ENCODE measurements around the gene NEK6.

Gene NEK6

DNA sequence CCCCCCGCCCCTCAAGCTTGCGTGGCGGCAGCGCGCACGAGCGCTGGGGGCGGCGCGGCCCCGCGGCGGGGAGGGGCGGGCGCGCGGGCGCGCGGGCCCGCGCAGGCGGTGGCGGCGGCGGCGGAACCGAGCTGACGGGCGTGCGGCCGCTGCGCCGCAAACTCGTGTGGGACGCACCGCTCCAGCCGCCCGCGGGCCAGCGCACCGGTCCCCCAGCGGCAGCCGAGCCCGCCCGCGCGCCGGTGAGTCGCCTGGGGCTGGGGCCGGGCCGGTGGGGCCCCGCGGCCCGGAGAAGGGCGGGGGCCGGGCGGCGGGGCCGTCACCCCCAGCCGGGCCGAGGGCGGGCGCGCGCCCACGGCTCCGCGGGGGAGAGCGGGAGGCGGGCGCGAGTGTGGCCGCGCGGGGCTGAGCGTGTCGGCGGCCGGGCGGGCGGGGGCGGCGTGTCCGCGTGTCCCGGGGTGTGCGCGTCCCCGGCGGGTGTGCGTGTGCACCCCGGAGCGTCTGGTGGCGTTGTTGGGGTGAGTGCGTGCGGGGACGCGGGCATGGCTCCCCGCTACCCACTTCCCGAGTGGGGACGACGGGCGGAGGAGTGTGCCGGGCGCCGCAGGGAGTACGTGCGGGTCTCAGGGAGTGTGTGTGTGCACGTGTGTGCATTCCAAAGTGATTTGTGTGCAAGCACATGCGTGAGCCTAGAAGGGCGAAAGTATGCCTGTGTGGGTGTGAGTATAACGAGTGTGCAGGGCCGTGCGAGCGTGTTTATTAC lies at the start of gene NEK6:
TSS of gene NEK6 (plus strand) at position 106 of the 763 bp plus-strand sequence. CDS start 44,016 bp downstream, outside the sequence.
- no peak for DNase-seq

DNA sequence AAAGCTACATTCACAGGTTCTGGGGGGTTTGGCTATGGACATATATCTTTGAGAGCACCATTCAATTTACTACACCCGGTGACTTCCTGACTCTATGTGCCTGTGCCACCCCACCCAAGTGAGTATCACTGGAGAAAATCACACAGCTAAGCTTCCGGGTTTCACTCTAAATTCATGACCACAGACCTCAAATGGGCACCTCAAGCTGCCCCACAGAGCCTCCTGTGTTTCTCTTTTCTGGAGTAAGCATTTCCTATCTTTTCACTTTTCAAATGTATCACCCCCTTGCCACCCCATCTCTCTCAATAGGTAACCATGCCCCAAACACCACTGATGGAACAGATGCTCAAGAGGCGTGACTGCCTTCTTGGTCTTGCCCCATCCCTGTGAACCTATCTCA lies 49.2 kb upstream of the NEK6 start:
- DNase-seq = no peak

DNA sequence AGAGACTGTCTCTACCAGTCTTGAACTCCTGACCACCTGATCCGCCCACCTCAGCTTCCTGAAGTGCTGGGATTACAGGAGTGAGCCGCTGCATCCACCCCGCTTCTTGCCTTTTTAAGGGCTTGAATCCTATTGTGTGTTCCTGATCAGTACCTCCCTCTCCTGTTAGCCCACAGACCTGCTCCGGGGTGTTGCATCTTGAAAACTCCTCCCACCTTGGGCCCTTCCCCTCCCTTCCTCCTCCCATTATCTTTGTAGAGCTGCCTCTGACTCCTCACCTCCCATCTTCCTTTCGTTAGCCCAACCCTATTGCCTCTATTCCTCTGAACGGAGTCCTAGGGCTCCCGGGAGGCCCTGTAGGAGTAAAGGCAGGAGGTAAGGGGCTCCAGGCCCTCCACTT lies 48.5 kb upstream of the NEK6 start:
- DNase-seq = no peak

DNA sequence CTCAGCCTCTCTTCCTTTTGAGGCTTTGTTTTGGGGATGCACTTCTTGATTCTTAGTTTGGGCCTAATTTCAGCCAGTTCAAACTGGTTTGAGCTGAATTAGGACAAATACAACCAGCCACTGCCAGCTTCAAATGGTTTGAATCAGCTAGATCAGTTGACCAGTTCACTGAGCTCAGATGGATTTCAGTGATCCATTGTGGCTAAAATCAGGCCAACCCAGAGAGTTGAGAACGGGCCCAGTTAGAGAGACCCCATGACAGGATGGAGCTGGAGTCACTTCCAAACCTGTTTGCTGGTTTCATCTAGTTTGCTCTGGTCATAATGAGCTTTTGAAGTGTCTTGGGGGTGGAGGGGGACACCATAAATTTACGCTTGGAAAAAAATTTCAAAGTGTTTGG lies 48.0 kb upstream of the NEK6 start:
- no peak for DNase-seq

DNA sequence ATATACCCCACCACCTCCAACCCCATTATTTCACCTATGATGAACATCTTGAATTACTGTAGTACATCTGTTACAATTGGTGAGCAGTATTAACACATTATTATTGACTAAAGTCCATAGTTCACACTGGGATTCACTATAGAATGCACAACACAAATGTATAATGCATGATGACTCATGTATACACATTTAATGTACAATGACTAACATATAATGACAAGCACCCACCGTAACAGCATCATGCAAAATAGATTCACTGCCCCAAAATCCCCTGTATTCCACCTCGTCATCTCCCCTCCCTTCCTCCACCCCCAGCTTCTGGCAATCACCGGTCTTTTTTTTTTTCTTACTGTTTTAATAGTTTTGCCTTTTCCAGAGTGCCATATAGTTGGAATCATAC lies 47.1 kb upstream of the NEK6 start:
- DNase-seq = no peak

DNA sequence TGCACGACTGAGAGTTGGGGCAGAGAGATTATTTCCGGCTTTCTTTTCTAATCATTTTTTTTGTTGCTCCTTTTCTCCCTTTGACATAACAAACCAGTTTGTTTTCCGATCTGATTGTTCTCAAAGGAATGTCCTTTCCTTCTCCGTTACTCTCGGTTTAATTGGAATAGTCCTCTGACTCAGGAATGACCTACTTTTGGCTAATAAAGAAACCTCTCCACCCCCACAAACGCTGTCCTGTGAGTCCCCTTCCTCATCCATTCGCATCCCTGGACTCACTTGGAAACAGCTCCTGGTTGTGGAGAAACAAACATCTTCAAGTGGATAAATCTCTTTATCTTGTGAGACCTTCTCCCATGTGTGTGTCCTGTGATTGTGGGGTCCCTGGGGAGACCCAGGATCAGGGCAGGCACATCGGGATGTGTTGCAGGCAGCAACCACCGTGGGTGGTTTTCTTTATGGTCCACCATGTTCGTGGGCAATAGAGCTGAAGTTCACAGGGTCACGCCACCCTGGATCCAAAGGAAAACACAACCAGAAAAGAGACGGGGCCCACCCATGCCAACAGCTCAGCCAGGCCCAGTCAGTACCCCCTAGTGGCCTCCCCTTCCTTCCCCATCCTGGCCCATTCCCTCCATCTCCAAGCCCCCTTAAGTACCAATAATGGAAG lies 45.2 kb upstream of the NEK6 start:
- DNase-seq = no peak

DNA sequence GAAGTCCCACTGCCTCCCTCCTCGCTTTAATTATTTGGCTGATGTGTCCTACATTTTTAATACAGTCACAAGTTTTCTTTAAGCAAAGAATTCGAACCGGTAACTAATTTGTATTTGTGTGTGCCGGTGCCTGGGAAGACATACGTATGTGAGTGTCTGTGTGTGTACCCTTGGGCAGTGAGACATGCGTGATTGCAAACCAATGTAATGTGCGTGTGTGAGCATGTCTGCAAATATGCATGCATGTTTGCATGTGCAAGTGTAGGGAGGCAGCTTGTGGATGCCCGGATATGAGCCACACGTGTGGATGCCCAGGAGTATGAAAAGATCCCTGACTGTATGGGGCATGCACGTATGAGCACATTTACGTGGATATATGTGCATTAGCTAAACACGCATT lies 44.4 kb upstream of the NEK6 start:
- DNase-seq = no peak

DNA sequence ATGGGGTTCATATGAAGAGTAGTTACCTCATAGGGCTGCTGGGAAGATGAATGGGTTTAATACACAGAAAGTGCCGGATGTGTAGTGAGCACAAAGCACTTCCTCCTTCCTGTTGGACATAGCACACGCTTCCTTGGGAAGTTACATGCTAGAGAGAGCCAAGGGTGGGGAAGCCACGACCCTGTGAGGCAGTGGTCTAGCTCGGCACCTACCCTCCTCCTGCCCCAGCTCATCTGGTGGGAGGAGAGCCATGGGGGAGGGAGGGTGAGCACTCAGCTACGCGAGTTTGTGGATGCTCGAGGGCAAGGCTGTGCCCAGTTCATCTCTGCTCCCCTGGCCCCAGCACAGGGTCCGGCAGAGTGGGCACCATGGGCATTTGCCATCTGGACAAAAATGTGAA lies 43.6 kb upstream of the NEK6 start:
- DNase-seq = no peak

DNA sequence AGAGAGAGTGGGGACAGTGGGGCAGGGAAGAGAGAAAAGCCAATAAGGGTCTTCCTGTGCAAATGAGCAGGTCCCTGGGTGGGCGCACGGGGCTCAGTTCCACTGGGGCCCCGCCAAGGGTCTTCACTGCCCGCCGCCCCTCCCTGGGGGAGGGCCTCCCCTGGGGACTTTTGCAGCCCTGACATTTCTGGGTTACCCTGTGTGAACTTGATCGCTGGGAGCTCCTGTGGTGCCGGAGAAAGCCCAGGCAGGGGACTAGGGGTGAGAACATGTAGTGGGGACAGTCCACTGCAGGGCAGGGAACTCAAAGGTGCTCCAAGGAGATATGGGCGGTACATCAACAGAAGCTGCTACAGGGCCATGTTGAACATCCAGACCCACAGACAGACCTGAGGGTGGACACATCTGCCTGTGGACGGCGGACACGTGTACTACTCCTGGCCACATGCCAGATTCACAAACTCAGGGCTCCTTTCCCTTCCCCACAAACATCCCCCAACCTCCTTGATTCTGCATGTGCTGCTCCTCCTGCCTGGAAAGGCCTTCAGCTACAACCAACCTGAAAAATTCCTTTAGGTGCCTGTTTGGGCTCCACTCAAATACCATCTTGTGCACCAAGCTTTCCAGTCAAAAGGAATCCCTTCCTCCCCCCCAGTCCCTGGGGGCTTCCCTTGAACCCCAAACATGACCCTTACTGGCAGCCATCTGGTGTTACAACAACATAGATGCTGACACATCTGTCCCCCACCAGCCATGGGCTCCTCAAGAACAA lies 43.0 kb upstream of the NEK6 start:
- DNase-seq = no peak

DNA sequence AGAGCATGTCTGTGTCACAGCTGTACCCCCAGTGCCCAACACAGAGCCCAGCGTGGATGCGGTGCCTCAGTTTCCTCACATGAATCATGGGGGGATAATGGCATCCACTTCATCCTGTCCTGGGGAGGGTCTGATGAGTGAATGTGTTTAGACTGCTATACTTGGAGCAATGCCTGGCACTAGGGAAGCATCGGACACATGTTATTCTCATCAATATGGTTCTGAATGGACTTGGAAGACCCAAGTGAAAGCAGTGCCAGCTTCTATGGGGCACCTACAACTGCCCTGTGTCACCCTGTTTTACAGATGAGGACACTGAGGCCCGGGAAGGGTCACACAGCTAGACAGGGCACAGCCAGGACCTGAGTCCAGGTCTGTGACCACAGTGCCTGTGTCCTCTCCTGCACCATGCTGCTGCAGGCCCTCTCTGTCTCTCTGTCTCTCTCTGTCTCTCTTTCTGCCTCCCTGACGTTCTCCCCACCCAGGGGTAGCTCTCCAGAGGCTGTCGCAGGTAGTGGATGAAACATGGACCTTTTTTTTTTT lies 42.3 kb upstream of the NEK6 start:
- no peak for DNase-seq

DNA sequence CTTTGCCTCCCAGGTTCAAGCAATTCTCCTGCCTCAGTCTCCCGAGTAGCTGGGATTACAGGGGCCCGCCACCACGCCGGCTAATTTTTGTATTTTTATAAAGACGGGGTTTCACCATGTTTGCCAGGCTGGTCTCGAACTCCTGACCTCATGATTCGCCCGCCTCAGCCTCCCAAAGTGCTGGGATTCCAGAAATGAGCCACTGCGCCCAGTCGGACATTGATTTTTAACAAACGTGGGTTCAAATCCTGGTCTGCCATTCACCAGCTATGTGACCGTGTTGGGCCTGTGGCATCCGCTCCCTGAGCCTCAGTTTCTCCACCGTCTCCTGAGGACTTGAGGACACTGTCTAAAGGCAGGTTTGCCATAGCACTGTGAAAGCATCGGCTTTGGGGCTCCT lies 41.8 kb upstream of the NEK6 start:
- no peak for DNase-seq

DNA sequence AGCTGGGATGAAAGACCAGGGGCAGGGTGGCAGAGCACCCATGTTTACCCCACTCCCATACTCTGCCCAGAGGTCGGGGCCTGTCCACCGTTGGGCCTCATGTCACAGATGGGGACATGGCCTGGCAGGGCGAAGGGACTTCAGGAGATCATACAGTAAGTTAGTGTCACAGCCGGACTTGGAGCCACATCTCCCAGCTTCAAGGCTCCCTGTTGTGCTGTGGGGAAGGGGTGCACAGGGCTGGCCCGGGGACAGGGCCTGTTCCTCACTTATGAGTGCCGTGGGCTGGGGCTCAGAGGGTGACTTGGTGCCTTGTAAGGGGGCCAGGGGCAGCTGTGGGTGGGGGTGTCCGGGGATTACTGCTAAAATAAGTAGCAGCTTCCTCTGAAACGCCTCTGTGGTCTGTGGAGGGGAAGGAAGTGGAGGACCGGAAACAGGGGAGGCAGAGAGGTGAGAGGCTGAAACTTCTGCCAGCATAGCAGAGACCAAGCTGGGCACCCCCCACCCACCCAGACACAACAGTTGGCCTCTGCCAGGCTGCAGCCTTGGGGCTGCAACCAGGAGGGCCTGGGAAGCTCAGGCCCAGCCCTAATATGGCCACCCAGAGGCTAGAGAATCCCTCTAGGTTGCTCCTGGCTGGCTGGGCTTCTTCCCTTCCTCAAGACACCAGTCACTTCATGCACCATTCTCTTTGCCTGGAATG lies 41.1 kb upstream of the NEK6 start:
- no peak for DNase-seq

DNA sequence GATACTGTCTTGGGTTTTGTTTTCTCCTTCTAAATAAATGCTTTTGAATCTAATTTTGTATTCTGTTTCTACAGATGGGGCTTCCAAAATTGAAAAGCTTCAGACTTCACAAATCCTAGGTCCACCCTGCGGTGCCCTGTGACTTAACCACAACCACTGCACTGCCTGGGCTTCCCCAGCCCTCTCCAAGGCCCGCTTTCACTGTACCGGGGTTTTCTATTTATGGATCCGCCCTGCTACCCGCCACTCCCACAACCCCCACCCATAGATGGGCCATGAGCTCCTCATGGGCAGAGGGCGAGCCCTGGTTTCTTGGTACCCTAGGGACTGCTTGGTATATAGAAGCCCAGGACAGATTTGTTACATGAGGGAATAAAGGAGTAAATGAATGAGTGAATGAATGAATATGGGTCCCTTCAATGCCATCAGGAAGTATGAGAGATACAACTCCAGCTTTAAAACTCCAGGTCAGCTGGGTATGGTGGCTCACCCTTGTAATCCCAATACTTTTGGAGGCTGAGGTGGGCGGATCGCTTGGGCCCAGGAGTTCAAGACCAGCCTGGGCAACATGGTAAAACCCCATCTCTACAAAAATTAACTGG lies 39.8 kb upstream of the NEK6 start:
- DNase-seq = no peak

DNA sequence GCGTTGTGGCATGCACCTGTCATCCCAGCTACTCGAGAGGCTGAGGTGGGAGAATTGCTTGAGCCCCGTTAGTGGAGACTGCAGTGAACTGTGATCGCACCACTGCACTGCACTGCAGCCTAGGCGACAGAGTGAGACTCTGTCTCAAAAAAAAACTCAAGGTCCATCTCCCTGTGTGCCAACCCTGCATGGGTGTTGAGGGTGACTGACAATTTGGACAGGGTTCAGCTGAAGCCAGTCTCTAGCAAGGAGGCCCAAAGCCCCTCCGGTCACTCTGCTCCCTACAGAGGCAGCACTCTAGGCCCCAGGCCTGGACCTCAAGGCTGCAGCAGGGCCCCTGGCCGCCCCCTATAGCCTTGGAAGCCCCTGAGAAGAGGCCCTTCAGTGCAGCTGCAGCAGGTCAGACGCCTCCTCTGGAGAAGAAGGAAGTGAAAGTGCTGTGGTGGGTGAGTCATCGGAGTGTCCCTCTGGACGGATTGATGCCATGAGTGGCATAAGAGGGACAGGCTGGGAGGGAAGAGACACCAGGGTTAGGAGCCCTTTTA lies 39.2 kb upstream of the NEK6 start:
- DNase-seq = peak in 1 of 2 experiments; percentile 12

DNA sequence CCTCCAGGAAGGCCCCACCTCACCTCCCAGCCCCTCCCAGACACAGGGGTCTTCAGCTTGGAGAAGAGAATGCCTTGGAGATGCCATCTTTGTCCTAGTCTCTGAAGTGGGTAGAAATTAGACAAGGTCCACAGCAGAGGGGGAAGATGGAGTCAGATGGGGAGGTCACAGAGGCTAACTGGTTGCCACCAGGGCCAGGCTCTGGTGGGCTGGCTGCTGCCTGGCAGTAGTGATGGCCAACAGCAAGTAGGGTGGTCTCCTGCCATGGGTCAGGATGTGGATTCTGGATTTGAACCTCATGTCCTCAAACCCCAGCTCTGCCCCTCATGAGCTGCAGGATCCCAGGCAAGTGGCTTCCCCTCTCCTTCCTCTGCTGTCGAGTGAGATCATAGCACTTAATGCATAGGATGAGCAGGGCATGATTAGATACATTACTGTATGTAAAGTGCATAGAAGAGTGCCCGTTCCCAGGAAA lies 38.7 kb upstream of the NEK6 start:
- no peak for DNase-seq

DNA sequence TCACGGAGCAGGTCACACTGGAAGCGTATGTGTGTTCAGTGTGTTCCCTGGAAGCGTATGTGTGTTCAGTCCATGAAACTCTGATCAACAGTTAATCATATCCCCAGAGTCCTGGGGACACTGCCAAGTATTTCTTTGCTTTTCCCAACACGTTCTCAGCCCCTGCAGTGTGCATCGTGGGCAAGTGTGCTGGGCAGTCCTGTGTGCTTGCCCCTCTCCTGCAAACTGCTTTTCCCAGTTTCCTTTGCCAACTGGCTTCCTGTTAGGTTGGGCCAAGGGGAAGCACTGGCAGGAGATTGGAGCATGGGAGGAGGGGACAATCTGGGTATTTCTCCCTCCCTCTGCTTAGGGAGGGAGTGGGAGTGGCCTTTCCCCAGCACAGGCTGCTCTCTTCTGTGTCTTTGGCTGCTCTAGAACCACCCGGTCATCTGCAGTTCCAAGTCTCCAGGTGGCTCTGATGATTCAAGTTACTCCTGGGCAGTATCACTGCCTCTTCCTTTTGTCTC lies 36.8 kb upstream of the NEK6 start:
- DNase-seq = peak; percentile 54 to 61

DNA sequence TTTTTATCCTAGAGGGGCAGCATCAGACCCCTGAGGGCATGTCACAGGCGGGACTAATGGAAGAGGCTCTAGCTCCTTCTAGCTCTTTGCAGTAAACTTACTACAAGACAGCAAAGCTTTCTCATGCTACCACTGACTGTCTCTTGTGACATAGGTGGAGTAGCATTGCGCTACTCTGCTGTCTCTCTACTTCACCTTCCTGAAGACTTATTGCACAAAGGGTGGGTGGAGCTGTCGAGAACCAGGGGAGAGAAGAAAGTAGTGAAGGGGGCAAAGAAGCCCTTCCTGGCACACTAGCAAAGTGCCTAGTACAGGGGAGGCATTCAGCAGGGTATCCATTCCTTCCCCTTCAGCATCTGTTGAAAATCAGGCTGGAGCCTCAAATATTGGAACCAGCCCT lies 36.1 kb upstream of the NEK6 start:
- no peak for DNase-seq

DNA sequence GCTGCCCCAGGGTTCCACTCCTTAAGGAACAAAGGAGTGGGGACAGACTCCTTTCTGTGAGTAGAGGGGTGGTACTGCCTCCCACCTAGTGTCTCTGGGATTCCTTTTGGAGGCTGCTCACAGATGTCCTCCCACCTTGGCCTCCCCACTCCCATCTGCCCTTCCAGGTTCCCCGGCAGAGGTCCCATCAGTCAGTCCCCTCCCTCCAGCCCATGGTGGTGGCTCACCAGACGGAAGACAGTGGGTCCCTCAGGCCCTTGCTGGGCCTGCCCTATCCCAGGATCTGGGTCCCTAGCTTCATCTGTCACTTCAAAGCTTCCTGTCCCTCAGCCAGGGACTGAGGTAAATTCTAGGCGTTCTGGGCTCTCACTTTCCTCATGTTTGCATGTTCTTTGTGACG lies 35.6 kb upstream of the NEK6 start:
- DNase-seq = no peak

DNA sequence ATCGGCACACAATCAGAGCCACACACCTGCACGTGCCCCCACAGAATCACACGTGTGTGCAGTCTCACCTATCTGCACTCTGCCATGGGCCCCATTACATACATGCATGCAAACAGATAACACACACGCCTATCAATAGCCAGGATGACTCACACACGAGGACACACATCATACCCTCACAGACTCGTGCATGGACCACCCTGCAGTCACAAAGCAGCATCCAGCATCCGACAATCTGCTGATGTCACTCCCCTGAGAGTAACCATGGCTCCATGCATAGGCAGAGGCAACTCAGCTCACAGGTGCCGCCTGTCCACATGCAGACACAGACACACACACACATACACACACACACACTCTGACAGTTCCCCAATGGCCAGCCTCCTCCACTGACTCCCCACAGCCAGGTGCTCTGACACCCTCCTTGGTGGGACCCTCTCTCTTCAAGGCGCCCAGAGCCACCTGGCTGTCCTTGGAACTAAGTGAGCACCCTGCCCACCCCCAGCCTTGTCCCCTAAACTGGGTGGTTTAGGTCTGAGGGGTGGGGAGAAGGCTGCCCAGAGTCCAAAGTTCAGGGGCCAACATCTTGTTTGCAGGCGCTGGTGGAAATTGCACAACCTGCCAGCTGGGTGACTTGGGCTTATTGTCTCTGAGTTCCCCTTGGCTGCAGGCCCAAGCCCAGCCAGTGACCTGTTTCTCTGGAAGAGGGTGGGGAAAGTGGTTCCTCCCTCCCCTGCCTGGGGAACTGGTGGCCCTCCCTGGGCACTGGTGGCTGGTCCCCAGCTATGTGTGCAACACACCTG lies 34.6 kb upstream of the NEK6 start:
- peak; percentile 20 to 72 for DNase-seq

DNA sequence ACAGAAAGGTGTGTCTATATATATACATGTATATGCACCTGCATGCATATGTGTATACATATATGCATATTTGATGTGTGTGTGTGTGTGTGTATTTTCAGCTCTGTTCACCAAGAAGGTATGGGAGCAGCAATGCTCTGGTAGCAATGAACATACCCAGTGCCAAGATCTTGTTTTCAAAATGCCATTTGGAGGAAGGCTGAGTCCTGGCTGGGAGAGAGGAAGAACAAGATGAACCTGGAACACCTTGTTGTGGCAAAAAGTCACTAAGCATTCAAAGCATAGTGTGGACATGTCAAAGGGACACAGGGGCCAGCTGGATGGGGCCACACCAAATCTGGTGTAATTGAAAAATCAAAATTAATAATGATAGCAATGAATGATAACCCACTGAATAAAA lies 31.8 kb upstream of the NEK6 start:
- no peak for DNase-seq

DNA sequence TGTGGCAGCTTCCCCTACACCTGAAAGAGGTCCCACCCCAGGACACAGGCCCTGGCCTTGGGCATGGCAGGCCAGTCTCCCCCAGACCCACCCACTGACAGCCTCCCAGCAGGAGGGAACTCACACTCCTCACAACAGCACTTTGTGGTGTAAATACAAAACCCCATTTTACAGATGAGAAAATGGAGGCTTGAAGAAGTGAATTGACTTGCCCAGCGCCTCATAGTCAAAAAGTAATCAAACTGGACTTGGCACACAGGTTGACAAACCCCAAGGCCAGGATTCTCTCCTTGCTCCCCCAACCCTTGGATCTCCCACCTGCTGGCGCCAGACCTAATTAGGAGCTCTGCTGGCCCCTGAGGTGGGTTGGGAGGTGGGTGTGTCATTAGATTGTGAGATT lies 29.2 kb upstream of the NEK6 start:
- DNase-seq = no peak
